ENCODE data around the gene SEC31A.
"Not testable (repeated sequence)": the region's sequence is repeated elsewhere in the genome, so short reads cannot be mapped to it uniquely, and the experiment has no call there.

Gene SEC31A

DNA sequence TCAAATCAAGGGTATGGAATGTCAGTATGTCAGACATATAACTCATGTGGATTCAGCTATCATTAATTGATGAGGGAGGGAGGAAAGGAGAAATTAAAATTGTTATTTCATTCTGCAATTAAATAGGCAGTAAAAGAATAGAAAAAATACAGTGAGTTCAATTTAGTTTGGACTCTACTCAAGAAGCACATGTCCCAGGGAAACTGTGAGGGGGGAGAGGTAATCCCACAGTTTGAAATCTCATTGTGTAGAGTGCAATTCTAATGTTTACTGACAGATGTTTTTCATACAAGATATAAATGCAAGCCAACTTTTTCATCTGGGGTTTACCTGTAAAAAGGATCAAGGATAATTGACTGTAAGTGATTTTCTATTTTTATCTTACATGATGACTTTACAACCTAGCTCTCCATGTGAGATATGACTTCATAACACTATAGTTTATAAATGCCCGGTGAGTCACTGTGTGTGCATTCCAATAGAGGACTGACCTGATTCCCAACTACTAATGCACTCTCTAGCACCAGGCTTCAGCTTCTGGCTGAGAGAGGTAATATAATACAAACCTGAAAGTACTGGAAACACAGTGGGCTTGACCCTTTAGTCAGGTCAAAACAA, 57.1 kb downstream of the SEC31A start:
- Histone ChIP-seq H3K36me3 (ENCODE audit: control insufficient read depth in 1 of 2, insufficient read depth in 2 of 2, low read depth in 1 of 2, low read length in 2 of 2) (peaks cover 17 to 80% of the 10 kb centered on the region in 2 experiments), H3K4ac (ENCODE audit: low read depth in 1 of 2, low read length in 2 of 2) (no peak overlapping the region), H3K27ac (ENCODE audit: low read length, poor library complexity, severe bottlenecking) (no peak overlapping the region), H3K23ac (ENCODE audit: low read length in 2 of 2) (no peak overlapping the region), H2BK5ac (ENCODE audit: low read depth, low read length, poor library complexity, severe bottlenecking) (no peak overlapping the region), H3K9ac (ENCODE audit: low read length) (peak overlapping the region; percentile 47), H2BK15ac (ENCODE audit: low read depth, poor library complexity, severe bottlenecking) (no peak overlapping the region), H3K18ac (ENCODE audit: low read depth in 1 of 2, low read length in 2 of 2) (no peak overlapping the region), H4K91ac (ENCODE audit: low read length) (no peak overlapping the region), H3K79me1 (replicated peaks; ENCODE audit: low read length, poor library complexity, severe bottlenecking) (peaks cover 8% of the 10 kb centered on the region), H3K27me3 (ENCODE audit: control insufficient read depth in 1 of 2, insufficient read depth in 1 of 2, low read length in 2 of 2) (no peaks in the 10 kb centered on the region), H3K9me3 (ENCODE audit: control insufficient read depth, low read length) (no peaks in the 10 kb centered on the region), H3K14ac (ENCODE audit: low read length in 2 of 2) (no peak overlapping the region), H2BK12ac (ENCODE audit: low read length in 2 of 2) (no peak overlapping the region), H2AK5ac (ENCODE audit: low read length, severe bottlenecking) (no peak overlapping the region), H4K8ac (ENCODE audit: low read length) (no peak overlapping the region), H2AFZ (ENCODE audit: low read depth, low read length) (no peak overlapping the region), H3K4me3 (ENCODE audit: insufficient read depth in 1 of 2, low read depth in 1 of 2, low read length in 2 of 2) (no peak overlapping the region), H2BK120ac (ENCODE audit: low read depth, low read length) (no peak overlapping the region), H3K4me2 (ENCODE audit: low read length, poor library complexity, severe bottlenecking) (no peak overlapping the region), H3K4me1 (ENCODE audit: control insufficient read depth, insufficient read depth, low read depth, low read length) (no peaks in the 10 kb centered on the region)
- peak; percentile 89 for DNase-seq
- no CpG with 5 or more reads among the region's 1 CpG for WGBS

GRCh38 chr4:82833060-82833459, 57.9 kb downstream of the SEC31A start:
- H3K9ac ChIP-seq (ENCODE audit: low read length); H2BK15ac ChIP-seq (ENCODE audit: low read depth, poor library complexity, severe bottlenecking); H3K4ac ChIP-seq (ENCODE audit: low read depth in 1 of 2, low read length in 2 of 2); H2AFZ ChIP-seq (ENCODE audit: low read depth, low read length); H3K4me1 ChIP-seq (ENCODE audit: control insufficient read depth, insufficient read depth, low read depth, low read length); H4K91ac ChIP-seq (ENCODE audit: low read length); H2AK5ac ChIP-seq (ENCODE audit: low read length, severe bottlenecking); H3K18ac ChIP-seq (ENCODE audit: low read depth in 1 of 2, low read length in 2 of 2); H2BK12ac ChIP-seq (ENCODE audit: low read length in 2 of 2); H3K9me3 ChIP-seq (ENCODE audit: control insufficient read depth, low read length); H3K23ac ChIP-seq (ENCODE audit: low read length in 2 of 2); DNase-seq; H3K27me3 ChIP-seq (ENCODE audit: control insufficient read depth in 1 of 2, insufficient read depth in 1 of 2, low read length in 2 of 2); H3K27ac ChIP-seq (ENCODE audit: low read length, poor library complexity, severe bottlenecking); H3K79me1 ChIP-seq (replicated peaks; ENCODE audit: low read length, poor library complexity, severe bottlenecking); H2BK5ac ChIP-seq (ENCODE audit: low read depth, low read length, poor library complexity, severe bottlenecking); H3K4me3 ChIP-seq (ENCODE audit: insufficient read depth in 1 of 2, low read depth in 1 of 2, low read length in 2 of 2); H4K8ac ChIP-seq (ENCODE audit: low read length); H2BK120ac ChIP-seq (ENCODE audit: low read depth, low read length); H3K14ac ChIP-seq (ENCODE audit: low read length in 2 of 2); H3K4me2 ChIP-seq (ENCODE audit: low read length, poor library complexity, severe bottlenecking): not testable (repeated sequence)
- H3K36me3 ChIP-seq (ENCODE audit: control insufficient read depth in 1 of 2, insufficient read depth in 2 of 2, low read depth in 1 of 2, low read length in 2 of 2) = peaks cover 14 to 80% of the 10 kb centered on the region in 2 experiments
- WGBS = 100% methylated on average over 2 of the region's 4 CpGs

DNA sequence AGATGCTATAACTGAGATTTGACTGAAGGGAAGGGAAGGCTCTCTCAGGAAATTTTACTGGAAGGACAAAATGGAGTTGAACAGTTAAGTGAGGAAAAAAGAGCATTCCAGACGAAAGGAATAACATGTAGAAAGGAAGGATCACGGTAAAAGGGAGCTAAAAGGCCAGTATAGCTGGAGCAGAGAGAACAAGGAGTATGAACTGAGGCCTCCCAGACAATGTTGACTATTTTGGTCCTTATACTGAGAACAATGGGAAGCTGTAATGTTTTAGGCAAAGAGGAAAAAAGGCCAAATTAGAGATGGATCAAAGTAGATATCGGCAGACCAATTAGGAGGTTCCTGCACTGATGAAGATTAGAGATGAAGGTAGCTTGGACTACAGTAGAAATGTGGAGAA, 65.5 kb downstream of the SEC31A start:
- no peak overlapping the region for H2BK5ac ChIP-seq (ENCODE audit: low read depth, low read length, poor library complexity, severe bottlenecking)
- no peak overlapping the region for H2BK15ac ChIP-seq (ENCODE audit: low read depth, poor library complexity, severe bottlenecking)
- no peak overlapping the region for H3K4me3 ChIP-seq (ENCODE audit: insufficient read depth in 1 of 2, low read depth in 1 of 2, low read length in 2 of 2)
- no peak overlapping the region for H3K18ac ChIP-seq (ENCODE audit: low read depth in 1 of 2, low read length in 2 of 2)
- no peak overlapping the region for H4K8ac ChIP-seq (ENCODE audit: low read length)
- no peak overlapping the region for H3K9ac ChIP-seq (ENCODE audit: low read length)
- no peaks in the 10 kb centered on the region for H3K4me1 ChIP-seq (ENCODE audit: control insufficient read depth, insufficient read depth, low read depth, low read length)
- no peak overlapping the region for H2BK120ac ChIP-seq (ENCODE audit: low read depth, low read length)
- peaks cover 27 to 99% of the 10 kb centered on the region in 2 experiments for H3K36me3 ChIP-seq (ENCODE audit: control insufficient read depth in 1 of 2, insufficient read depth in 2 of 2, low read depth in 1 of 2, low read length in 2 of 2)
- no peak for DNase-seq
- no peak overlapping the region for H2BK12ac ChIP-seq (ENCODE audit: low read length in 2 of 2)
- H4K91ac ChIP-seq (ENCODE audit: low read length) = no peak overlapping the region
- no peaks in the 10 kb centered on the region for H3K9me3 ChIP-seq (ENCODE audit: control insufficient read depth, low read length)
- H3K4ac ChIP-seq (ENCODE audit: low read depth in 1 of 2, low read length in 2 of 2) = no peak overlapping the region
- no peak overlapping the region for H3K14ac ChIP-seq (ENCODE audit: low read length in 2 of 2)
- no peak overlapping the region for H2AK5ac ChIP-seq (ENCODE audit: low read length, severe bottlenecking)
- H3K23ac ChIP-seq (ENCODE audit: low read length in 2 of 2) = no peak overlapping the region
- H3K27me3 ChIP-seq (ENCODE audit: control insufficient read depth in 1 of 2, insufficient read depth in 1 of 2, low read length in 2 of 2) = no peaks in the 10 kb centered on the region
- no peak overlapping the region for H3K4me2 ChIP-seq (ENCODE audit: low read length, poor library complexity, severe bottlenecking)
- no peak overlapping the region for H3K27ac ChIP-seq (ENCODE audit: low read length, poor library complexity, severe bottlenecking)
- WGBS = 97% methylated on average over 3 of the region's 3 CpGs
- H2AFZ ChIP-seq (ENCODE audit: low read depth, low read length) = no peak overlapping the region
- peaks cover 11% of the 10 kb centered on the region for H3K79me1 ChIP-seq (replicated peaks; ENCODE audit: low read length, poor library complexity, severe bottlenecking)

DNA sequence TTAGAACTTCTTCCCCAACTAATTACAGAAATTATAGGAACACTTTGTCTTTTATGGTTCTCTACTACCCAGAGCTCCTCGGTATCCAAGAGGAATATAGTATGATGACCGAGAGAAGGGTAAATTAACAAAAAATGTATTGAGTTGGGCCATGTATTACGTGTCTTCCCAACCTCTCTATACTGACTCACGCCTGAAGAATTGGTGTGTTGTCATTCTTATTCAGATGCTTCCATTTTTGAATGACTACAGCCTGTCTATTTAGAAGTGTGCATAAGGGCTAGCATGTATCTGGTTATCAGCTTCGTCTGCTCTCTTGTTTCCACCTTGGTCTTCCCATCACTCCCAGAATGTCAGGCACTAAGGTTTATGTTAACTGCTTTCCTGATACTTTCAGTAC, 67.9 kb downstream of the SEC31A start:
- H2BK5ac ChIP-seq (ENCODE audit: low read depth, low read length, poor library complexity, severe bottlenecking) = no peak overlapping the region
- no peak overlapping the region for H2AFZ ChIP-seq (ENCODE audit: low read depth, low read length)

More for the DNA sequence above, 67.9 kb downstream of the SEC31A start:
- no peak overlapping the region for H3K4ac ChIP-seq (ENCODE audit: low read depth in 1 of 2, low read length in 2 of 2)
- no peak overlapping the region for H2AK5ac ChIP-seq (ENCODE audit: low read length, severe bottlenecking)
- no peak overlapping the region for H2BK15ac ChIP-seq (ENCODE audit: low read depth, poor library complexity, severe bottlenecking)
- no peak overlapping the region for H2BK120ac ChIP-seq (ENCODE audit: low read depth, low read length)
- no peak for DNase-seq
- no peaks in the 10 kb centered on the region for H3K9me3 ChIP-seq (ENCODE audit: control insufficient read depth, low read length)
- no peak overlapping the region for H3K18ac ChIP-seq (ENCODE audit: low read depth in 1 of 2, low read length in 2 of 2)
- no peak overlapping the region for H2BK12ac ChIP-seq (ENCODE audit: low read length in 2 of 2)
- no peaks in the 10 kb centered on the region for H3K27me3 ChIP-seq (ENCODE audit: control insufficient read depth in 1 of 2, insufficient read depth in 1 of 2, low read length in 2 of 2)
- whole genome bisulfite sequencing = 86% methylated on average over 4 of the region's 5 CpGs
- peaks cover 10% of the 10 kb centered on the region for H3K79me1 ChIP-seq (replicated peaks; ENCODE audit: low read length, poor library complexity, severe bottlenecking)
- no peak overlapping the region for H4K91ac ChIP-seq (ENCODE audit: low read length)
- H4K8ac ChIP-seq (ENCODE audit: low read length) = no peak overlapping the region
- H3K36me3 ChIP-seq (ENCODE audit: control insufficient read depth in 1 of 2, insufficient read depth in 2 of 2, low read depth in 1 of 2, low read length in 2 of 2) = peaks cover 28 to 97% of the 10 kb centered on the region in 2 experiments
- no peak overlapping the region for H3K9ac ChIP-seq (ENCODE audit: low read length)
- H3K14ac ChIP-seq (ENCODE audit: low read length in 2 of 2) = no peak overlapping the region
- no peak overlapping the region for H3K4me2 ChIP-seq (ENCODE audit: low read length, poor library complexity, severe bottlenecking)
- H3K27ac ChIP-seq (ENCODE audit: low read length, poor library complexity, severe bottlenecking) = no peak overlapping the region
- H3K4me1 ChIP-seq (ENCODE audit: control insufficient read depth, insufficient read depth, low read depth, low read length) = no peaks in the 10 kb centered on the region
- H3K4me3 ChIP-seq (ENCODE audit: insufficient read depth in 1 of 2, low read depth in 1 of 2, low read length in 2 of 2) = no peak overlapping the region
- H3K23ac ChIP-seq (ENCODE audit: low read length in 2 of 2) = no peak overlapping the region

Measured in mesenchymal stem cell (in vitro differentiated cells and primary cell).